GM12878 (cell line): ENCODE data around the gene ANKRD7. TPM values are rescaled to one million over a fixed set of nuclear protein-coding genes. Genes with fewer than 3 reads are reported as not detected.
A peak's percentile ranks its signal among the peaks of the same experiment; 100 is the strongest.

Experiments
- ATAC-seq: fragments of 200-7000 bp; cut with Tn5 transposase; 3 replicates; pipeline ENCODE4 v1.9.1; 2020; ENCODE audit warnings: mild to moderate bottlenecking, moderate library complexity
- BruUV-seq: library from RNA; stranded (reverse); fragments of 400-500 nt; replicated peaks from 2 replicates; lab custom pipeline; 2021; lab: Mats Ljungman, UMichigan
- CTCF ChIA-PET: fragments of 300-600 bp; sonication (Branson Sonifier 250); formaldehyde crosslinking; extraction: SDS; loops from one replicate; lab custom pipeline; 2021; ENCODE audit warnings: inconsistent platforms; lab: Yijun Ruan, JAX
- POLR2A ChIA-PET: fragments of 350-600 bp; formaldehyde crosslinking; extraction: SDS; loops from one replicate; lab custom pipeline; 2021; ENCODE audit warnings: inconsistent platforms; lab: Charles Lee
- RAD21 ChIA-PET: fragments of 300-600 bp; sonication (Branson Sonifier 250); formaldehyde crosslinking; loops from one replicate; lab custom pipeline; 2023; ENCODE audit warnings: antibody characterized with exemption; ENCODE audit not compliant: unreplicated experiment; lab: Charles Lee
- SMC1A ChIA-PET: fragments of 300-600 bp; sonication (Branson Sonifier 250); formaldehyde crosslinking; loops from one replicate; lab custom pipeline; 2023; ENCODE audit not compliant: unreplicated experiment, uncharacterized antibody; lab: Charles Lee
- DNase-seq: peaks from one replicate; pipeline ENCODE4 v3.0.0-alpha.2; 2011; ENCODE audit warnings: low read depth, low spot score
- FAIRE-seq: peaks from 3 replicates; lab custom pipeline; 2011; peaks lifted over from hg19 to GRCh38; lab: Jason Lieb, UNC
- H2AFZ ChIP-seq: 2 replicates; pipeline ENCODE4 v1.6.0; 2011; ENCODE audit warnings: low read depth, low read length, control low read depth; ENCODE audit not compliant: control insufficient read depth
- H3K27ac ChIP-seq: 2 replicates; pipeline ENCODE4 v1.5.1; 2011; ENCODE audit warnings: control low read depth; ENCODE audit not compliant: control insufficient read depth, insufficient read depth
- H3K27me3 ChIP-seq, 2 experiments: replicated peaks in 1 of 2; 2 replicates each; pipeline versions ENCODE4 v1.6.0 to v1.6.1; 2011; ENCODE audit warnings: low read length in 1 of 2; ENCODE audit not compliant: control insufficient read depth in 2 of 2, insufficient read depth in 2 of 2
- H3K36me3 ChIP-seq, 2 experiments: 2 replicates each; pipeline ENCODE4 v1.5.1; 2011; ENCODE audit warnings: low read length in 1 of 2; ENCODE audit not compliant: control insufficient read depth in 2 of 2, insufficient read depth in 2 of 2
- H3K4me1 ChIP-seq: 2 replicates; pipeline ENCODE4 v1.6.1; 2011; ENCODE audit warnings: mild to moderate bottlenecking, low read length, moderate library complexity, mixed read lengths; ENCODE audit not compliant: control insufficient read depth, insufficient read depth
- H3K4me2 ChIP-seq: 2 replicates; pipeline ENCODE4 v1.6.0; 2011; ENCODE audit warnings: control low read depth; ENCODE audit not compliant: control insufficient read depth, insufficient read depth
- H3K4me3 ChIP-seq: fragments of 200-600 bp; sonication (generic); 2 replicates; pipeline ENCODE4 v1.5.1; 2016
- H3K79me2 ChIP-seq: 2 replicates; pipeline ENCODE4 v1.6.0; 2011; ENCODE audit warnings: low read length; ENCODE audit not compliant: control insufficient read depth, insufficient read depth
- H3K9ac ChIP-seq: 2 replicates; pipeline ENCODE4 v1.8.0; 2011; ENCODE audit warnings: low read length, control low read depth, mixed read lengths; ENCODE audit not compliant: control insufficient read depth, insufficient read depth
- H3K9me3 ChIP-seq: replicated peaks from 3 replicates; pipeline ENCODE4 v1.5.1; 2011; ENCODE audit warnings: mild to moderate bottlenecking, low read length; ENCODE audit not compliant: control insufficient read depth, insufficient read depth
- H4K20me1 ChIP-seq: 2 replicates; pipeline ENCODE4 v1.6.0; 2011; ENCODE audit not compliant: control insufficient read depth, insufficient read depth
- BCL3 ChIP-seq: IDR thresholded peaks from 2 replicates; pipeline ENCODE4 v1.6.1; 2011; ENCODE audit warnings: borderline replicate concordance, low read depth, mild to moderate bottlenecking, moderate library complexity, low read length; ENCODE audit not compliant: insufficient read depth, poor library complexity, severe bottlenecking
- CEBPZ ChIP-seq: fragments of 150-350 bp; IDR thresholded peaks from 2 replicates; pipeline ENCODE4 v1.6.1; 2016; ENCODE audit warnings: low read depth, low read length
- CTCF ChIP-seq, 3 experiments: IDR thresholded peaks in 2 of 3; conservative IDR thresholded peaks in 1 of 3; 2 replicates each; pipeline ENCODE4 v1.5.1; 2011; ENCODE audit warnings: low read depth in 3 of 3, low read length in 3 of 3, mild to moderate bottlenecking in 3 of 3, control low read depth in 2 of 3, moderate library complexity in 2 of 3, inconsistent platforms in 1 of 3, mixed read lengths in 1 of 3; ENCODE audit not compliant: control insufficient read depth in 2 of 3, insufficient read depth in 1 of 3; ENCODE audit errors: extremely low read depth in 1 of 3
- IRF4 ChIP-seq: IDR thresholded peaks from 2 replicates; pipeline ENCODE4 v1.6.1; 2011; ENCODE audit warnings: low read depth, low read length
- MLLT1 ChIP-seq: fragments of 450-650 bp; IDR thresholded peaks from 2 replicates; pipeline ENCODE4 v1.6.1; 2016; ENCODE audit warnings: mild to moderate bottlenecking
- NFIC ChIP-seq: IDR thresholded peaks from 2 replicates; pipeline ENCODE4 v1.6.1; 2012; ENCODE audit warnings: low read depth, mild to moderate bottlenecking, inconsistent platforms, low read length, moderate library complexity
- NR2C2 ChIP-seq: IDR thresholded peaks from 2 replicates; pipeline ENCODE4 v1.6.1; 2011; ENCODE audit warnings: borderline replicate concordance, low read depth; ENCODE audit not compliant: control insufficient read depth, insufficient read length
- RBBP5 ChIP-seq: fragments of 200-600 bp; sonication (generic); conservative IDR thresholded peaks from 2 replicates; pipeline ENCODE4 v1.6.1; 2016
- SRF ChIP-seq, 2 experiments: IDR thresholded peaks; 2 replicates each; pipeline ENCODE4 v1.6.1; 2011; ENCODE audit warnings: low read depth in 2 of 2, low read length in 2 of 2, mild to moderate bottlenecking in 1 of 2, moderate library complexity in 1 of 2
- STAT1 ChIP-seq: fragments of 450-650 bp; conservative IDR thresholded peaks from 2 replicates; pipeline ENCODE4 v1.6.1; 2014; ENCODE audit warnings: antibody characterized with exemption, mild to moderate bottlenecking
- YBX1 ChIP-seq: fragments of 450-650 bp; IDR thresholded peaks from 2 replicates; pipeline ENCODE4 v1.6.1; 2016; ENCODE audit warnings: antibody characterized with exemption
- ZNF217 ChIP-seq: fragments of 450-650 bp; IDR thresholded peaks from 2 replicates; pipeline ENCODE4 v1.6.1; 2017; ENCODE audit warnings: antibody characterized with exemption, mild to moderate bottlenecking
- ZNF384 ChIP-seq: IDR thresholded peaks from 2 replicates; pipeline ENCODE4 v1.6.1; 2012; ENCODE audit warnings: low read depth, mild to moderate bottlenecking, low read length, improper control_type of control experiment, borderline replicate concordance
- ZNF622 ChIP-seq: fragments of 450-650 bp; IDR thresholded peaks from 2 replicates; pipeline ENCODE4 v1.6.1; 2017; ENCODE audit warnings: mild to moderate bottlenecking, inconsistent platforms
- ZSCAN29 ChIP-seq: fragments of 450-650 bp; IDR thresholded peaks from 2 replicates; pipeline ENCODE4 v1.6.1; 2017; ENCODE audit warnings: mild to moderate bottlenecking, moderate library complexity
- WGBS: methylation state at CpG from one replicate; pipeline ENCODE4 v1.1.6; 2016; ENCODE audit warnings: low lambda C conversion rate; ENCODE audit not compliant: insufficient replicate concordance, insufficient coverage; ENCODE audit errors: missing lambda C conversion rate; 5-methylcytosine and 5-hydroxymethylcytosine counted together
- in situ Hi-C: fragments of 300-500 bp; cut with MboI; formaldehyde crosslinking; loops from 9 replicates; pipeline ENCODE4 v1.14.3; 2018; ENCODE audit warnings: mixed read lengths
- intact Hi-C: fragments of 100-400 bp; cut with micrococcal nuclease; formaldehyde crosslinking; loops from one replicate; pipeline ENCODE4 v1.14.2; 2022; ENCODE audit not compliant: unreplicated experiment
- polyA plus RNA-seq, 11 experiments: library from polyadenylated mRNA; depleted of rRNA in 4 of 11; unstranded in 6 of 11; stranded (reverse) in 5 of 11; fragments of >200 nt; fragmentation: Nextera tagmentation in 4 of 11; fragmentation: Illumina TruSeq in 1 of 11; extraction: Ambion mirVana in 4 of 11; extraction: Trizol in 1 of 11; gene quantifications; 1 replicate in 1 of 11; 2 replicates in 10 of 11; pipeline versions ENCODE4 v1.2.1 to v1.2.3, GENCODE V29; 2011 to 2016; ENCODE audit warnings: inconsistent platforms in 2 of 11, missing spikeins in 2 of 11, low read depth in 1 of 11
- total RNA-seq, 4 experiments: library from RNA; depleted of rRNA in 3 of 4; stranded (reverse); fragments of >200 nt in 3 of 4; fragmentation: Illumina TruSeq in 1 of 4; extraction: Trizol in 1 of 4; gene quantifications; 2 replicates each; pipeline versions ENCODE4 v1.2.1 to v1.2.3, GENCODE V29; 2013 to 2021

ANKRD7 gene
- total and polyA plus RNA-seq, 10 of the 15 experiments (the other 5 are each of a cell fraction or from before 2014, with no cell fraction given) = 0.12 to 0.46 (median 0.31) TPM; not detected in 3

- TF ChIP-seq CEBPZ (no peak), ZSCAN29 (no peak), CTCF (IDR thresholded peaks at IDR 0.05 in 2 of 3, conservative IDR thresholded peaks at IDR 0.05 in 1 of 3; ENCODE audit: control insufficient read depth in 2 of 3, extremely low read depth in 1 of 3, insufficient read depth in 1 of 3, low read depth in 3 of 3, low read length in 3 of 3) (peak; percentile 69 to 75 (median 74)), NR2C2 (no peak), ZNF622 (no peak)
These were observed 28.5 kb upstream of the ANKRD7 start (continued) for GRCh38 chr7:118195837-118196474.

GRCh38 chr7:118202061-118202460 lies 22.4 kb upstream of the ANKRD7 start:
- H3K9ac ChIP-seq = no peak overlapping the region
- no peaks in the 10 kb centered on the region; a peak in 1 of 4 replicates for H3K36me3 ChIP-seq
- RAD21 ChIA-PET = no interaction called here
- intact Hi-C loops (no loop called here), in situ Hi-C loops (no loop called here)
- H2AFZ ChIP-seq = no peak overlapping the region
- H3K9me3 ChIP-seq = no peaks in the 10 kb centered on the region
- FAIRE-seq = no peak
- no peak for DNase-seq
- H3K4me2 ChIP-seq = no peak overlapping the region
- BruUV-seq = no TSS peak
- no peak for ATAC-seq
- no peaks in the 10 kb centered on the region for H4K20me1 ChIP-seq
- CTCF ChIA-PET = interaction anchor here (1.1 kb wide), 1 partner anchor 10 kb away, joined by 3 read pairs; no protein-coding TSS in a partner anchor
- no peaks in the 10 kb centered on the region for H3K4me1 ChIP-seq
- no peaks in the 10 kb centered on the region for H3K27me3 ChIP-seq
- no peak overlapping the region for H3K4me3 ChIP-seq
- POLR2A ChIA-PET = no interaction called here
- H3K27ac ChIP-seq = no peak overlapping the region
- SMC1A ChIA-PET = no interaction called here
- 53% methylated on average over 2 of the region's 2 CpGs for WGBS
- H3K79me2 ChIP-seq = no peaks in the 10 kb centered on the region
- TF ChIP-seq YBX1 (no peak), ZNF217 (no peak), BCL3 (no peak), ZNF384 (no peak), MLLT1 (no peak), IRF4 (no peak), NFIC (no peak), SRF (IDR thresholded peaks at IDR 0.05; ENCODE audit: low read depth in 2 of 2, low read length in 2 of 2) (no peak), RBBP5 (no peak), STAT1 (no peak)
